Stimulated activated naive CD8-positive, alpha-beta T cell treated with anti-CD3 and anti-CD28 coated beads, Interleukin-15, Interleukin-2, amounts not matched to agents 100 U/mL and 50 U/mL, for 24 hours (primary cell): ENCODE measurements around the gene OR5H15.
"Not testable (repeated sequence)": the region's sequence is repeated elsewhere in the genome, so short reads cannot be mapped to it uniquely, and the experiment has no call there.

Experiments used
- ATAC-seq: fragments of 150-1000 bp; cut with Tn5 transposase; one replicate; pipeline ENCODE4 v1.10.0; 2021
- DNase-seq: peaks from one replicate; pipeline ENCODE4 v3.0.0; 2021

The OR5H15 gene

GRCh38 chr3:98166396-98166795 is at the start of gene OR5H15:
TSS of gene OR5H15 (plus strand) at chr3:98166696. CDS start at chr3:98168700, 2,004 bp downstream.
- DNase-seq: no peak
- ATAC-seq: no peak

DNA sequence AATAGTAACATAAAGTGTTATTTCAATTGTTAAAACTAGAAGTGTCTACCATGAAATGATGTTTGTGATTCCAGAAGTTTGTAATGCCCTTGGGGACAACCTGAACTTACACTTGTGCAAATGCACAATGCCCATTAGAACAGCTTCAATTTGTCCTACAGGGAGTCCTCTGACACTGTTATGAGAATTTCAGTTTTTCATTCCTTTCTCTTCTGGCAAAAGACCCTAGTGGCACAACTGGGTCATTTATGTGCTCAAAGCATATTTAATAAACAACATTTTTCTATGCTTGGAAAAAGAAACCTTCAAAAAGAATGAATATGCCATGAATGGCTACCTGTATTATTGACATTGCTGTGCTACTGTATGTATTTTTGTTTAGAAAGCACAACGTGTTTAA is 36.1 kb upstream of the OR5H15 start, which contains the start of gene OR5H1:
Gene OR5H1 (plus strand): TSS at position 301 of the 400 bp plus-strand sequence. CDS start 1,977 bp downstream, outside the sequence.
- DNase-seq: no peak

GRCh38 chr3:98136631-98137030 is 29.9 kb upstream of the OR5H15 start:
- DNase-seq (no peak), ATAC-seq (no peak)

More for the DNA sequence above, 36.1 kb upstream of the OR5H15 start, which contains the start of gene OR5H1:
- ATAC-seq: no peak

DNA sequence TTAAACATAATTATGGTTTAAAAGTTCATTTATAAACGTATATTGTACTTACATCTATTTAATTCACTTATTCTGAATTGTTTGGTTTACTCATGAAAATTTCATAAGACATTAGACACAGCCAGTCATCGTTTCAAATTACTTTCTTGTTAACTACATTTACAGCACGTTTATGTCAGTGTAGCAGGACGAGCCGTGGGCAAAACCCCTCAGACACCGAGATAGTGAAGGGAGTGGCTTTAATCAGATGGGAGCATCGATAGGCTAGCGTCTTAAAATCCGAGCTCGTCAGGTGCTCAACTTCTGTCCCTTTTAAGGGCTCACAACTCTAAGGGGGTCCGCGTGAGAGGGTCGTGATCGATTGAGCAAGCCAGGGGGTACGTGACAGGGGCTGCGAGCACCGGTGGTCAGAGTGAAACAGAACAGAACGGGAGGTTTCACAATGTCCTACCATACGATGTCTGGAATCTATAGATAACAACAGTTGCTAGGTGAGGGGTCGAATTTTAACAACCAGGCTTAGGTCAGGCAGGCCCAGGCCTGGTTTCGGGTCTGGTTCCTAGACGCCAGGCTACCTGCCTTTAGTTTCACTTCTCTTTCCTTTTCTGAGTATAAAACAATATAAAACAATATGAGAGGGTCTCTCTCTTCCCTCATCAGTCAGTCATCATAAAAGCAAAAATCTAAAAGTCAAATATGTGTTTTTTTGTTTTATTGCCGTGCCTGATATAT is 28.5 kb upstream of the OR5H15 start:
- DNase-seq, ATAC-seq: not testable (repeated sequence)

DNA sequence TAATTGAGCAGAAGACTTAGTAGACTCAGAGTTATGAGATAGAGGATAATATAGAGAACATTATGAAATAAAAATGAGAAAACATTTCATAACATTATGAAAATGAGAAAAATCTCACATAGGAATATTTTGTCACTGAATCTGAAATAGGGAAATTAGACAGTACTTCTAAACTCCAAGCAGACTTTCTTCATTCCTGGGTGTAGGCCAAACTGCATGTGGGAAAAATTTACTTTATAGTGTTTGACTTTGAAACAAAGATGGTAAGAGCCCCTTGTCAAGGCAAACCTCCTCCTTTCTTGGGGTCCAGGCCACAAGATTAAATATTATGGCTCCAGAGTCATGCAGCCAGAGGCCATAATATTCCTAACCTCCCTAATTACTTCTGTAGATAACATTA is 26.0 kb upstream of the OR5H15 start:
- no peak for ATAC-seq
- DNase-seq: no peak

DNA sequence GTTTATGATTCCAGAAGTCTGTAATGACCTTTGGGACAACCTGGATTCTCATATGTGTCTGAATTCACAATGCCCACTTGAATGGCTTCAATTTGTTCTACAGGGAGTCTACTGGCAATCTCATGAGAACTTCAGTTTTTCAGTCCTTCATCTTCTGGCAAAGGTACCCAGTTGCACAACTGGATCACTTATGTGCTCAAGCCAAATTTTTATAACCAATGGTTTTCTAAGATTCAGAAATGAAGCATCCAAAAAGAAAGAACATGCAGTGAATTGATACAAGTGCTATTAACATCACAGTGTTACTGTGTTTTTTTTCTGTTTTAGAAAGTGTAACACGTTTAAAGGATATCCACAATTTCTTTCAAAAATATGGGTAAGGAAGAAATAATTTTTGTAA is 19.3 kb upstream of the OR5H15 start, which contains the start of gene OR5H14:
Gene OR5H14 (plus strand): TSS at position 301 of the 400 bp plus-strand sequence. CDS start 1,907 bp downstream, outside the sequence.
- DNase-seq (no peak), ATAC-seq (no peak)

DNA sequence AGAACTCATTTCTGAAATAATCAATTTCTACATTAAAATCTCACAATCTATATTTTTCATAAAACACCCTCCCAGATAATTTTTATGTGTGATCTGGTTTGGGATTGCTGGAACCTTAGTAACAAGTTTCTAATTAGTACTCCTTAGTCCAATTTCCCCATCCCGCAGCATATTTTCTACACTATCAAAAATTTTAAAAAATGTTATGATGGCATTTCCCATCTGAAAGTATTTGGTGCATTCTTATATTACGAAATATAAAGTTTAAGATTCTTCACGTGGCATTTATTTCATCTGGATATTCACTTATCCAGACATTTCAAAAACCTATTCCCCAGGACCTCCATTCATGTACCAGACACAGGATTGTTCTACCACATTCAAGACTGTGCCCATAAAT is 17.7 kb upstream of the OR5H15 start:
- DNase-seq (no peak), ATAC-seq (no peak)

GRCh38 chr3:98149456-98149855 is 17.0 kb upstream of the OR5H15 start:
- ATAC-seq, DNase-seq: not testable (repeated sequence)

GRCh38 chr3:98151241-98151640 is 15.3 kb upstream of the OR5H15 start:
- DNase-seq (no peak), ATAC-seq (no peak)

DNA sequence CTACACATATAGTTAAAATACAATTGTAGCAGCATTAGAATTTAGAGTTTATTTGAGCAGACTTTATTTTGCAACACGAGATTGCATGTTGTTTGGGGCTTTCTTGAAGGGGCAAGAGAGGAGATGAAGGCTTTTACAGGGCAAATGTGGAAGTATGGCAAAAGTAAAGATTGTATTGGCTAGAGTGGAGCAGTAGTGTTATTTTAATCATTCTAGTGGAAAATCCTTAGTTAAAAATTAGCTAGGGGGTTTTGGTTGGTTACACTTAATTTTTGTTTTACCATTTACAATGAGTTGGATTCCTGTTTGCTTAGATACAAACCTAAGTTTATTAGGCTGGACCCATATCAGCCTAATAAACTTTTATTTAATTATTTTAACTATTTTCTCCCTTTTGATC is 4.6 kb downstream of the OR5H15 start:
- DNase-seq (no peak), ATAC-seq (no peak)

DNA sequence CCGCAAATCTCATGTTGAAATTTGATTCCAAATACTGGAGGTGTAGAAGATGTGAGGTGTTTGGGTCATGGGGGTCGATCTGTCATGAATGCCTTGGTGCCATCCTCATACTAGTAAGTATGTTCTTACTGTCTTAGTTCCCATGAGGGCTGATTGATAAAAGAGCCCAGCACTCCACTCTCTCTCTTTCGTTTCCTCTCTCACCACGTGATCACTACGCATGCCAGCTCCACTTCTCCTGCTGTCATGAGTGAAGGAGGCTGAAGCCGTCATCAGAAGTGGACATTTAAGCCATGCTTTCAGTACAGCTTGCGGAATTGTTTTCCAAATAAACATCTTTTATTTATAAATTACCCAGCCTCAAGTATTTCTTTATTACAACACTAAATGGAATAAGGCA is 6.1 kb downstream of the OR5H15 start:
- ATAC-seq (no peak), DNase-seq (no peak)

DNA sequence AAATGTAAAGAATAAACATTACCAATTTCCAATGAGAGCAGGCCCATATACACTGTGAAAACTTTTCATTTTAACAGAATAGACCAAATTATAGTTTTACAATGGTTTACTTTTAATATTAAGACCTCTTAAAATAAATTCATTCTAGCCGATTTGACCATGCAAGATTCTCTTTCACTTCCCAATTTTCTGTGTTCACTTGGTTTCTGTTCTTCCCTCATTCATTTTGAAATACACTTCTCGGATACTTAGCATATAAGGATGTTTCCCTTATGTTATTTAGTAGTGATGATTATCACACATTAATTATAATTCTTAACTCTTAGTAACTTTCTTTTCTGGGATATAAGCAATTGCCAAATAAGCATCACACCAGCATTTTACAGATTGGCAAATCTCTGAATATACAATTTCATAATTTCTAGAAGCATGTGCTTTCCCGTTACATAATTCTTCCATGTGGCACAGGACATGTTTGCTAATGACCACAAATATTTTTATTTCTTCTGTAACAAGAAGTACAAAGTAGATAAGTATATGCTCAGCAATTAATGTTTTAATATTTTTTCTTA is 13.9 kb downstream of the OR5H15 start:
- DNase-seq (no peak), ATAC-seq (no peak)

DNA sequence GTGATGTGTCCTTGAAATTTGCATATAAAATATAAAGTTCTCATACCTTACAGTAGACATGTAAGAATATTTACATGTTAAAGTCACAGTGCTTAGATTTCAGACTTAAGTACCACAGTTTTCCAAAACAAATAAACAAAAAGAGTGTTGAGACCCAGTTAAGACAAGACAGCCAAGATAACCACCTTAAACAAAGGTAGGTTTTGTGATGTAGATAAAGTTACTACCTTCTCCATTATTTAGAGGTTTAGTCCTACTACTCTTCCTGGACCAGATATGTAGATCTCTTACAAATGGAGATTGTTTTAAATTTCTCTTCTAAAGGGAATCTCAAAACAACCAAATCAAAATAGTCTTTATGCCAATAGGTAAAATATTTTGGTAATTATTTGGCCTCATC is 15.7 kb downstream of the OR5H15 start:
- no peak for DNase-seq
- no peak for ATAC-seq

- no peak for DNase-seq
- no peak for ATAC-seq
These were observed 18.7 kb downstream of the OR5H15 start for GRCh38 chr3:98185180-98185579.

GRCh38 chr3:98188545-98188944 is 22.0 kb downstream of the OR5H15 start:
- no peak for ATAC-seq
- DNase-seq: no peak

GRCh38 chr3:98190911-98191310 is 24.4 kb downstream of the OR5H15 start:
- not testable (repeated sequence) for DNase-seq, ATAC-seq

- DNase-seq, ATAC-seq: not testable (repeated sequence)
These were observed 29.8 kb downstream of the OR5H15 start for GRCh38 chr3:98196293-98196692.

- no peak for ATAC-seq
- no peak for DNase-seq
These were observed 32.5 kb downstream of the OR5H15 start for GRCh38 chr3:98199020-98199419.

GRCh38 chr3:98209244-98209643 is 42.7 kb downstream of the OR5H15 start:
- no peak for ATAC-seq
- no peak for DNase-seq

DNA sequence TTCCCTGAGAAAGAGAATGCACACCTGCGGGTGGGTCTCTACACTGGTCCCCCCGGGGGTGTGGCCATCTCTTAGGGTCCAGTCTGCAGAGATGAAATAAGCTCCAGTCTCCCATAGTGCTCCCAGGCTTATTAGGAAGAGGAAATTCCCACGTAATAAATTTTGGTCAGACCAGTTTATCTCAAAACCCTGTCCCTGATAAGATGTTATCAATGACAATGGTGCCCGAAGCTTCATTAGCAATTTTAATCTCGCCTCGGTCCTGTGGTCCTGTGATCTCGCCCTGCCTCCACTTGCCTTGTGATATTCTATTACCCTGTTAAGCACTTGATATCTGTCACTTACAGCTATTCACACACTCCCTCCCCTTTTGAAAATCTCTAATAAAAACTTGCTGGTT is 46.8 kb downstream of the OR5H15 start:
- DNase-seq: no peak

GRCh38 chr3:98215051-98215450 is 48.6 kb downstream of the OR5H15 start:
- ATAC-seq: no peak
- DNase-seq: no peak

More for the DNA sequence above, 46.8 kb downstream of the OR5H15 start:
- no peak for ATAC-seq
